Ammon's horn (tissue), 1 donor: ENCODE data around the gene PCDHA1.

ENCODE experiments used
- DNase-seq: peaks from one replicate; pipeline ENCODE4 v3.0.0-alpha.2; 2016; ENCODE audit warnings: low spot score

Gene PCDHA1

GRCh38 chr5:141042555-141042954, 256.6 kb downstream of the PCDHA1 start:
- no peak for DNase-seq

GRCh38 chr5:141050622-141051520, 264.9 kb downstream of the PCDHA1 start, which contains the start of gene PCDHB1:
PCDHB1 (plus strand) TSS chr5:141051374; CDS start chr5:141051471, 97 bp downstream.
- no peak for DNase-seq

DNA sequence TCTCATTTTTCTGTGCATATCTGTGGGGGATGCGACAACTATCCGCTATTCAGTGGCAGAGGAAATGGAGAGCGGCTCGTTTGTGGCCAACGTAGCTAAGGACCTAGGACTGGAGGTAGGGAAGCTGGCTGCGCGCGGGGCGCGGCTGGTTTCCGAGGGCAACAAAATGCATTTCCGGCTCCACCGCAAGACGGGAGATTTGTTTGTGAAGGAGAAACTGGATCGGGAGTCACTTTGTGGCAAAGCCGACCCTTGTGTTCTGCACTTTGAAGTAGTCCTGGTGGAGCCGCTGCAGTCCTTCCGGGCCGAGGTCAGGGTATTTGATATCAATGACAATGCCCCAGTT, 265.6 kb downstream of the PCDHA1 start:
- DNase-seq: no peak
